GM18873 (cell line): ENCODE results near the gene BMPR1B.

ENCODE experiments used
- ATAC-seq: cut with Tn5 transposase; IDR thresholded peaks from one replicate; pipeline ENCODE4 v1.9.1; 2021; ENCODE audit warnings: mild to moderate bottlenecking, moderate library complexity, moderate number of reproducible peaks; ENCODE audit not compliant: unreplicated experiment, low FRiP score

BMPR1B gene

DNA sequence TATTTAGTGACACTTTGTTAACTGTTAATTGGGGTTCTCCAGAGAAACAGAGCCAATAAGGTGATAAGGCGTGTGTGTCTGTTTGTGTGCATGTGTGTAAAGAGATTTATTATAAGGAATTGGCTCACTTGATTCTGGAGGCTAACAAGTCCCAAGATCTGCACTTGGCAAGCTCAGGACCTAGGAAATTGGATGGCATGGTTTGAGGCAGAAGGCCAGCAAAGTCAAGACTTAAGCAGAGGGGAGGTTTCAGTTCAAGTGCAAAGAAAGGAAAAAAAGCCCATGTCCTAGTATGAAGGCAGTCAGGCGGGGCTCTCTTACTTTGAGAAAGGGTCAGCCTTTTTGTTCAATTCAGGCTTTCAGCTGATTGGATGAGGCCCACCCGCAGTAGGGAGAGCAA is 314.1 kb downstream of the BMPR1B start:
- no peak for ATAC-seq

DNA sequence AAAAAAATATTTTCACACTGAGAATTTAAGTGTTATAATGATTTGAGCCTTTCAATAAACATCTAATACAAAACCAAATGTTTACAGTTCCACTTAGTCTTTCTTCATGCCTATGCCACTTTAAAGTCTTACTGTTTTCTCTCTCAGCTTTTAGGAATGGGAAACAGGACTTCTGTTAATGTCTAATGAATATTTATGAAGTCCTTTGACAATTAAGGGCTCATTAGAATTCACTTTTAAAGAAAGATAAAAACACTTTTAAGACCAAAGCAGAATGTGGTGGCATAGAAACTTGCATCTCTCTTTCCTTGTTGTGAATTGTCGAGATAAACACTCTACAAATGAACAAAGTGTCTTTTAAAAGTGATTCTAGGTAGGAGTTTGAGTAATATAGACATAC is 315.9 kb downstream of the BMPR1B start:
- ATAC-seq: no peak

DNA sequence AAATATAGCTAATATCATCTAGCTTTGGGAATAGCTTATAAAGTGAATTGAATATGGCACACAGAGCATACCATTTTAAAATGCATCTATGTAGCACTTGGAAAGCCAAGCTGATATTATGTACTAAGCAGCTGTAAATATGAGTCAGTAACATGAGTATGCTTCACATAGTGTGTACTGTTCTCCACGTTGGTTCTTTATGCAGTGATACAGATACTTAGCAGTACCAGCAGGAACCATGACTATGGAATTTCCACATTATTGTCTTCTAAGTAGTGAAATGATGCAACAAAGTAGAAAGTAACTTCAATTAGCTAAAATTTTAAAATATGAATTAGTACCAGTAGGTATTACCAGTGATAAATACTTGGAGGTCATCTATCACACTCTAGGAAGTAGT is 320.1 kb downstream of the BMPR1B start:
- no peak for ATAC-seq

DNA sequence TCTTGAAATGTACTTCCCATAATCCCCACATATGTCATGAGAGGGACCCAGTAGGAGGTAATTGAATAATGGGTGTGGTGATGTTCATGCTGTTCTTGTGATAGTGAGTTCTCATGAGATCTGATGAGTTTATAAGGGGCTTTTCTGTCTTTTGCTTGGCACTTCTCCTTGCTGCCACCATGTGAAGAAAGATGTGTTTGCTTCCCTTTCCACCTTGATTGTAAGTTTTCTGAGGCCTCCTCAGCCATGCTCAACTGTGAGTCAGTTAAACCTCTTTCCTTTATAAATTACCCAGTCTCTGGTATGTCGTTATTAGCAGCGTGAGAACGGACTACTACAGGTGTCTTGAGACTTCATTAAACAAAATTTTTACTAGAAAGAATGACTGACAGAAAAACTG is 323.2 kb downstream of the BMPR1B start:
- ATAC-seq: no peak

DNA sequence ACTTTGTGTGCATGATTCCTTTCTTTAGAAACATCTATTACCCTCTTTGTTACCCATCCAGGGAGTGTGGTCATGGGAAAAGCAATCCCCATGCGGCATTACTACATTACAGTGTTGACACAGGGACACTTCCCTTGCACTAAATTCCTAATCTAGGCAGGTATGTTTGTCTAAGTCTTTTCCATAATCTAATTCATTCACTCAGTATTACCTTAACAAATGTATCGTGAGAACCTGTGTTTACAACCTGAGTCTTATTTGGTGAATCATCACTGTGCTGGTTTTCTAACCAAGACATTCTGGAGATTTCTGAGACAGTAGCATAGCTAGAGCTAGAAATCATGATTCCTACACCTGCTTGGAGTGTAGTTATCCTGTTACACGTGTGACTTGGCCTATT is 326.8 kb downstream of the BMPR1B start:
- ATAC-seq: no peak

DNA sequence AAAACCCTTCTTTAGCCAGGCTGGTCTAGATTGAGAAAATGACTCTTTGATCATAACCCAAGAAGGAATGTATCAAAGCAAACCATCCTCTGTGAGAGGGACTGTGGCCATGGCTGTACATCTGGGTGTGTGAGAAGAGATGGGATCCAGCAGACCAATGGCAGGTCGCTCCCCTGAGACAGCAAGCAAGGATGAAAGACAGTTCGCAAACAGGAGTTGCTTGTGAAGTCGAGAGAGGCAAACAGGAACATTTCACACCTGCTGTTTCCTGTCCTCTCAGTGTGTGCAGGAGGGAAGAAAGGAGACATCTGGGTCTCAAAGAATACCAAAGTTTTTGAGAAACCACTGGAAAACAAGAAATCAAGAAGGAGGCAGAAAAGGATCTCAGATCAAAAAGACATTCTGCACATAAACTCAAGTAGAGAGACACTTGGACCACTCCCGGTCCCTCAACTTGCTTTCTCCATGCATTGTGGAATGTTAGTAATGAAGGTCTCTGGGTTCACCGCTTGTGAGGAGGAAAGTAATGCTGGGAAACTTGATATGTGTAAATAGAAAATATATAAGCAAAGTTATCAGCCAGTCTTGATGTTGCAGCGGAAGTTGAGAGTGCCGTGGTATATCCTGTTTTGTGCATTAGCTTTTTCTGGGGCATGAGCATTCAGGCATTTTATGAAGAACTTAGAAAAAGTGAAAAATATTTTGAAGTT is 327.5 kb downstream of the BMPR1B start:
- ATAC-seq: no peak

DNA sequence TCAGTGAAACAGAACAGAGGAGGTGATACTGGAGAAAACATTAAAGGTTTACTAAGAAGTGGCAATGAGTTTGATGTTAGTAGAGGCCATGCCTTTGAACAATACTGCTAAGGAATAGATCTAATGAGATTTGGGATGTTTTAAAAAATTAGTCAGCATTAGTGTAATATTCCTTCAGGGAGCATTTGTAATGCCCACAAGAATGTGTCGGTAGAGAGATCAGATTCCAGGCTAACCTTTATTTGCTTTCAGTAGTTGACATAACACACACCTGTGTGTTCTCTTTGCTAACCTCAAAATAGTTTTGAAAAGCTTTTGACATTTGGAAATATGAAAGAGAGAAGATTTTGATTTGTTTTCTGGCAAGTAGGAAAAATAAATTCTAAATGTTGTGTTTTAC is 328.8 kb downstream of the BMPR1B start:
- no peak for ATAC-seq

DNA sequence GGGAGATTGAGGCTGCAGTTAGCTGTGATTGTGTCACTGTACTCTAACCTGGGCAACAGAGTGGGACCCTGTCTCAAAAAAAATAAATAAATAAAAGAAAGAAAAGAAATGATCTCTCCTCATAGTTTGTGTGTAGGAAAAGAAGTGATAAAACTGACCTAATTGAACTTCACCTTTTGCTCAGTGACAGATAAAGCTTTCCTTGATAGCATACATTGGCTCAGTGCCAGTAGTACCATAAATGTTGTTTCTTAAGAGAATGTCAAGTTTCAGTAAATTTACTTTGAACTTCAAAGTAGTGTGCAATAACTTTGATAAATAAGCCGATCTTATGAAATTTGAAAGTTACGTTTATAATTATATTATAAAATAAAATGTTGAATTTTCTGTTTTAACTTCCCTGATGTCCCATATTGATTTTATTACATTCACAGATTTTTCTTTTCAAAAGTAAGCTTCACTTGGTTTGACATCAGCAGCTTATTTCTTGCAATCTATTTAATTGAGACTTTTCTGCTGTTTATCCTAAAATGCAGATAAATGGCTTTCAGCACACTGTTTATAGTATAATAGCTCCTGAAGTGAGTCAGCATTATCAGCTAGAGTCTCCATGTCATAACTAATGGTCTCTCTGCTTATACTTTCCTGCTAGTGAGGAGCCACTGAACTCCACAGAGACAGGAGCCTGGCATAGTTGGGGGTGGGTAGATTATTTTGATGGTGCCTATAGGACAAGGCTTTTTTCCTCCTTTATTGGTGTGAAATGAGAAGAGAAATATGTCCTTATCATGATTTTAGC is 330.1 kb downstream of the BMPR1B start:
- ATAC-seq: no peak

DNA sequence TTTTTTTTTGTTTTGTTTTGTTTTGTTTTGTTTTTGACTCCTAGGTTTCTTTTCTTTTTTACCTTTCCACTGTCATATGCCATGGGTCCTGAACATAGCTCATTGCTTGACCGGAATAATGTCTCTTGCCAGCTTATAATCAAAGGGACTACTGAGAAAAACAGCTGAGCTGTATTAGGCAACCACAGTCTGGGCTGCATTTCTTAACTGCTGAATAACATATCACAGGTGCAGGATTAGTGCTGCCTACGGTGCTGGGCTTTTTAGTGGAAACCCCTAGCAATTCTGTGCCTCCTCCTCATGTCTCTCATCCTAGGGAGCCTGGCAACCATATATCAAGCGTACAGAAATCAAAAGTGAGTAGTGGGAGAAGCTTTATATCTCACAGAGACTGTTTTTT is 333.5 kb downstream of the BMPR1B start:
- no peak for ATAC-seq

DNA sequence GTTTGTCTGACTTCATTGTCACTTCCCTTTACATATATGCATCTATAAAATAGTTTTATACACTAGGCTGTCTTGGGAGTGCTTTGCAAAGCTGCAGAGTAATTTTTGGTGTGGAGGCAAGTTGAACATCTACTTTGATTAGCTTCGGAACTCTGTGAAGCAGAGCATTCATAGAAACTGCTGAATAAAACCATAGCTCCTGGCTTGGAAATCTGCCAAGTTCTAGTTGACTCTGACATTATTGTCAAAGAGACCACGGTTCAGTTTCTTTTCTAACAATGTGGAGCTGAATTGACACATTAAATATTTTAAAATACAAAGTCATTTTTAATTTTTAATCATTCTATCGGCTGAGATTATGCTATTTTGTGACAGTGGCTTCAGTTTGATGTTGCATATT is 335.0 kb downstream of the BMPR1B start:
- ATAC-seq: no peak

DNA sequence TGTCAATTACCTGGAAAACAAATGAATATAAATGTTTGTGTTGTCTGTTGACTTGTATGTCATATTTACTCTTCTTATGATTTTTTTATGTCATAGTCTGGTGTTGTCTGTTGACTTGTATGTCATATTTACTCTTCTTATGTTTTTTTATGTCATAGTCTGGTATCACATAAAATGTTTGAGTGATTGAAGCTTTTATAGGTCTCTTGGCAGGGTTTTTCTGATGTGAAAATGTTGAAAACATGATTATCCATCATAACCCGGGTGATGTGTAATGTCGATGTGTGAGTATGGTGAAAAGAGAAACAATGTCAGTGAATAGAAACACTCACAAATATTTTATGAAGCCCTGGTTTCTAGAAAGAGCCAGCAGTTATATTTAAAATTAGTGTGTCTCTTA is 335.7 kb downstream of the BMPR1B start:
- no peak for ATAC-seq

DNA sequence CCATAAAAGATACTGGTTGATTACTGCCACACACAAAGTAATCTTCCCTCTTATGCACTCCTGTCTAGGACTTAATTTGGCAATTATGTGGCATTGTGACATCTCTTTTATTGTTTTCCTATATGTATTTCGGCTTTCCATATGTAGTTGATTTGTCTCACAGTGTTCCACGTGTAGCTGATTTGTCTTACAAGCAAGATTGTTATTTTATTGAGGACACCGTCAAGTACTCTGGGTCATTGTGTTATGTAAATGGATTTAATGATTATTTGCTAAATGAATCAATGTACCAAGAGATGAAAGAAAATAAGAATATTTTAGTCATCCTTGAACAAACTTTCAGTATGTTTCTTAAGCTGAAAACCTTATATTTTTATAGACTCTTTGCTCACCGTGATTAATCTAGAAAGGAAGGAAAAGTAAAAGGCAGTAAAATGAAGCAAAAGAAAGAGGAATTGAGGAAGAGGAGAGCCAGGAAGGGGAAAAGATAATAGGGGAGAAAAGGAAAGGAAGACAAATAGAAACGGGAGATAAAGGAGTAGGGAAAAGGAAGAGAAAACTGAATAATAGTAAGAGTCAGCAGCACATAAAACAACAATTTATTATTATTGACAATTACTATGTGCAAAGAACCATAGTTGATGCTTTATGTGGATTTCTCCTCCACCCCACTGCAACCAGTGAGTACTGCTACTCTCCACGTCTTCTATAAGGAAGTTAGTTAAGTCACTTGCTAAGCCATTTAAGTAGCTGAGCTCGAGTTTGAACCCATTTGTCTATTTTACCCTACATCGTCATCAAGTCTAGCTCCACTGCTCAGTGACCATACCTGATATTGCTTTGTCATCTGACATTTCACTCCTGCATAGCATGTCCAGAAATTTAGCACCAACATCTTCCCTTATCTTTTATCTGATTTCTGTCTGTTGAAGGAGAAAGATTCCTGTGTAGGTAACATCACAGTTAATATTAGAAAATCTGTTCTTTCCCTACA is 336.5 kb downstream of the BMPR1B start:
- no peak for ATAC-seq

DNA sequence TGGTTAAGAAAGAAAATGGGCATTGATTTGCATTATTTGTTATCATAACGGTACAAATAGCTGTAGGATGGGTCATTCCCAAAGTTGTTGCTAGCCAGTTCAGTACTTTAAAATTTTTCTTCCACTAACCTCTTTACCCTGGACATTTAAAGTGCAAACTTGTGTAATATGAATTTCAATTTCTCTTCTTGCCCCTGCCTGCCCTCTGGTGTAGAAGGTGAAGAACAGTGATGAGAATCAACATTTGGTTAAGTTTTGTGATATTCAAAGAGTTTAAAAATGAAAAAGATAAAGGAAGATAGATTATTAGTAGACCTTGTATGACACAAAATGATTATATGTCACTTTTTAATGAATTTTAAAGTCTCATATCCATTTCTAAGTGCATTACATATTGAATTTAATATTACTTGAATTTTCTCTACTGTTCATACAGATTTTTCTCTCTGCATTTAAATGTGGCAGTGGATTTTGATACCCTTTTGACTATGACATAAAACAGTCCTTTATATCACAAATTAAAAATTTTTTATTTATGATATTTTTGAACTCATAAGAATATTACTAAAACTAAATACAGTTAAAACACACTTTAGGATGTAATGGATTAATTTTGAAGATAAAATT is 337.7 kb downstream of the BMPR1B start:
- no peak for ATAC-seq

DNA sequence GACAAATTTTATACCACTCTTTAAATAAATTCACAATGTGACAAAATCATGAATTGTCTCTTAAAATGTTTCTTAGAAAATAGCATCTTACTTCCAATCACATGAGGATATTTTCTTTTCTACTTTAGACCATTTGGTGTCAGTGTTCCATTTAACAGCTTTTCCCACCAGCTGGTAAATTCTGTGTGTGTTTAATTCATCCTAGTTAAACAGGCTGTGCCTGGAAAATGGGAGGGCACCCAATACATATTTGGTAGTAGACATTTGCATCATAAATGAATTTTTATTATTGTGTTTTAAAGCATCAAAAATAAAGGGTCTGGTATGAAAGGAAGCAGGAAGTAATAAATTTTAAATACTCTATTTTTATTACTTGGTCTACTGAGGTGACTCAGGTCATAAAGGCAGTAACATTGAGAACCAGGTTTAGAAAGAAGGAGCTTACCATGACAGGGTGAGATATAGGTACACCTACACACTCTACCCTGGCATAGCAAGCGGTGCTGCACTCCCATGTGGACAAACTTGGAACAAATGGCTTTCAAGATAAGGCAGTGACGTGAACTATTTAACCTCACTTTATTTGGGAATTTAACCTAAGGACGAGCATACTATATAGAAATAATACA is 344.5 kb downstream of the BMPR1B start:
- no peak for ATAC-seq

DNA sequence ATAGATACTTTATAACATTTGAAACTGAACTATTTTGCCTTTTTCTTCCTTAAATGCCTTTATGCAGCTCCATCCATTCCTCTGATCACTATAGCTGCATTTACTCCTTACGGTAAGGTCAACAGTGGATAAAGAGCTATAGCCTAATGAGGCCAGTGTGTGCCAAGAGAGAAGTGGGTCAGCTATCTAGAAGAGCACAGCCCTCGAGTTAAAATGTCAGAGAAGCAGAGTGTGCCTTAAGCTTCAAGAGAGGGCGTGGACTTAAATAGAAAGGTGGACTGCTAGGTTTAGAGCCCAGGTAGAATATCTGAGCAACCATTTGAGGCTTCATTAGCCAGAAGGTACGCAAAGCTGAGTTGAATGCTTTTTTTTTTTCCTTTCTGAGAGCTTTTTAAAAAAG is 347.4 kb downstream of the BMPR1B start:
- no peak for ATAC-seq

DNA sequence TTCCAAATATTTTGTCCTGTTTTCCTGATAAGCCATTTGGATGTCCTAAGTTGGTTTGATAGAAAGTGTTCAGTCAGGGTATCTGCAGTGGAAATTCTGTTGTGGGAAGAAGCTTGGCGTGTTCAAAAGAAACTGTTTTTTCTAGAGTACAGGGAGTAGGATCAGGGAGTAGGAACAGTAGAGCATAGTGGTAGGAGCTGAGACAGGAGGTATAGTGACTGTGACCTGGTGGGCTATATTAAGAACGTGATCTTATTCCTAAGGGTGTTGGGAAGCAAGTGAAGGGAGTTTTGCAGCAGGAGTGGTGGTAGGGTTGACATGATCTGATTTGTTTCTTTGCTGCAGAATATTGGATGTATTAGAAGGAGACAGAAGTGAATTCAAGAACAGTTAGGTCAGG is 348.2 kb downstream of the BMPR1B start:
- no peak for ATAC-seq

DNA sequence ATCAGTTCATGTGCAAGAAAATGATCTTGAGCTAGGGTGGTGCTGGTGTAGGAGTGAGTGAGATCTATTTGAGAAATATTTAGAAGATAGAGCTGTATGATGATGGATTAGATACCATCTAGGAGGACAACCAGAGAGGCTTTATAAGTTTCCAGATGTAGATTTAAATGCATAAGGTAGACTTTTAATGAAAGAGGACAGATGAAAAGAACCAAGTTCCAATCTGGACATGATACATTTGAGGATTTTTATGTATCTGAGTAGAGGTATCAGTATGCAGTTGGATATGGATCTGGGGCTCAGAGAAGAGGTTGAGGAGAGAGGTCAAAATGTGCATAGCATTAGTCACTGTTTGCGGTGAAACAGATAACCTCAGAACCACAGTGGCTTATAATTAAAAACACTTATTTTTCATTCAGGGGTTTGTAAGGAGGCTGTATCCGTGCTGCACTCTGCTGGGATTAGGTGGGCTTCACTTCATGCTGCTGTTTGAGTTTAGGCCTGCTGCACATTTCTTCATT is 348.7 kb downstream of the BMPR1B start:
- no peak for ATAC-seq

DNA sequence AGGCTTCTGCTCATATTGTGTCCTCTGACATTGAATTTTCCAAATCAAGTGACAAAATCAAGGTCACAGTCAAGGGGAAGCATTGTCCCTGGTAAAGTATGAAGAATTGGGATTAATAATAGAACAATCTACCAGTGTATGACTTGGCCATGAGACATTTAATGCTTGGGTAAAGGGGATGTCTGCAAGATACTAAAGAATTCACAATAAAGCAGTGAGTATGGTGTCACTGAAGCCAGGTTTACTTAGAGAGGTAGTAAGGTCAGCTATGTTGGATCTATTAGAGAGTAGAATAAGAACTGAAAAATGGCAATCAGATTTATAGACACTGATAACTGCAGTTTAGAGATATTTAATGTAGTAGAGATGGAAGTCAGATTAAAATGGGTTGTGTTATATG is 349.2 kb downstream of the BMPR1B start:
- ATAC-seq: no peak

DNA sequence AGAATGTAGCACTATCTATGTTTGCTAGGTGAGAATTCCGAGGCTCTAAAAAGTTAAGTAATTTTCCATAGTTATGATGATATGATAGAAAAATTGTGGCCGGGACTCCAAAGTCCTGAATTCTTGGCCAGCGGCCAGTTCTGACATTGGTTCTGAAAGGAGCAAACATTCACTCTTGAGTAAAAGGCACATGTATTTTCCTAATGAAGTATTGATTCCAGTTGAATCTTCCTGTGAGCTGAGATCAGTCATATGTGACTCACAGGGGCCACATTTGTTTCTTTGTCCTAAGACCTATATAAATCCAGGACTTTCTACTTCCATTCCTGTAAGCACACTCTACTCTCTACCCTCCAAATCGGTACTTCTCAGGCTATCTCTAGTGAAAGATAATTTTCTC is 349.9 kb downstream of the BMPR1B start:
- no peak for ATAC-seq

DNA sequence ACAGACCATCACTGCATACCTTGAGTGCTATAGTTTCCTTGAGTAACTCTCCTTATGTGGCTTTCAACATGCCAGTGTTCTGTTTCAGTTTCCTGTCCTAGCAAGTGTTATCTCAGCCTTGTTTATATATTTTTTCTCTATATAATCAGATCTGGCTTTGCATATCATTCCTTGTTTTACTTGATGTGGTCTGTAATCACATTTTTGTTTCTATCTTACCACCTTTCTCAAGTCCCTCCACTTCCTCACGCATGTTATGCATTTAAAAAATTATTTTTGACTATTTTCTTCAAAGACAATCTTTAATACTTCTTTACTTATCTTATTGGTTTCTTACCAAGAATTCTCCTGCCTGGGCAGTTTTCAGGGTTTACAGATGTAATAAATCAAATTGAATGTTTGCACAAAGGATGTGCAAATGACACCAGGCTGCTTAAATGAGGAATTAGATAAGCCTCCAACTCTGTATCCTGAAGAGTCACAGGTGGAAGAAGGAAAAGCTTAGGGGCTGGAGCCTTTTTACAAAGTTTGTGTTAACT is 351.2 kb downstream of the BMPR1B start:
- ATAC-seq: no peak
